Ectodermal cell (in vitro differentiated cells): ENCODE measurements around the gene B3GAT1.

ENCODE experiments used
- H3K27ac ChIP-seq: 2 replicates; pipeline ENCODE4 v1.7.0; 2013; ENCODE audit warnings: mild to moderate bottlenecking, low read depth, low read length; ENCODE audit not compliant: insufficient read depth, poor library complexity, severe bottlenecking
- H3K27me3 ChIP-seq: 2 replicates; pipeline ENCODE4 v1.7.0; 2013; ENCODE audit warnings: mild to moderate bottlenecking, low read length; ENCODE audit not compliant: insufficient read depth, control insufficient read depth, poor library complexity, severe bottlenecking
- H3K36me3 ChIP-seq: one replicate; pipeline ENCODE4 v1.7.0; 2013; ENCODE audit warnings: low read length; ENCODE audit not compliant: control insufficient read depth, insufficient read depth
- H3K4me1 ChIP-seq: one replicate; pipeline ENCODE4 v1.7.0; 2013; ENCODE audit warnings: low read length; ENCODE audit not compliant: control insufficient read depth, insufficient read depth
- H3K4me3 ChIP-seq: 2 replicates; pipeline ENCODE4 v1.7.0; 2013; ENCODE audit warnings: low read depth, low read length, control low read depth; ENCODE audit not compliant: insufficient read depth
- H3K9me3 ChIP-seq: 2 replicates; pipeline ENCODE4 v1.7.0; 2013; ENCODE audit warnings: mild to moderate bottlenecking, low read length, moderate library complexity; ENCODE audit not compliant: control insufficient read depth
- WGBS, 2 experiments: methylation state at CpG; one replicate each; pipeline ENCODE4 v1.1.7; 2013; ENCODE audit warnings: missing lambda C conversion rate in 2 of 2; 5-methylcytosine and 5-hydroxymethylcytosine counted together

B3GAT1 gene

GRCh38 chr11:134338654-134339053, 73.4 kb downstream of the B3GAT1 start:
- H3K27me3 ChIP-seq = peaks cover 18% of the 10 kb centered on the region
- 93 to 95% methylated on average over 7 of the region's 7 CpGs for WGBS, 2 experiments
- H3K4me3 ChIP-seq = no peak overlapping the region
- no peak overlapping the region for H3K27ac ChIP-seq
- H3K4me1 ChIP-seq = no peaks in the 10 kb centered on the region
- no peaks in the 10 kb centered on the region for H3K36me3 ChIP-seq
- no peaks in the 10 kb centered on the region for H3K9me3 ChIP-seq

DNA sequence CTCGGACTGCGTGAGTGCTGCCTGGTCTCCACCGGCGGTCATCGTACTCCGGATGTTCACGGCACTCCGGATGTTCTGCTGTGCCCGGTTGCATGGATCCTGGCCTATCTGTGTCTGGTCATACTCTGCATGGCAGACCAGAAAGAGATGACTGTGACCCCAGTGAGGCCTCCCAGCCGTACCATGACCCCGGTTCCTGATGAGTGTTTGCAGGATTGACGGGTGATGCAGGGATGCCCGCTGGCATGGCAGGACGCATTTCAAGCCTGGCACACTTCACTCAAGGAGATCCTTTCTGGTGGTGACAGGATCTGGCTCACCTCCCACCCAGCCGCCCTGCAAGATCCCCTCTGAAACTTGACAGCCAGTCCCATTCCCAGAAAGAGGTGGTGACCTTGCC, 74.0 kb downstream of the B3GAT1 start:
- WGBS, 2 experiments = 96% methylated on average over 15 of the region's 15 CpGs
- Histone ChIP-seq H3K4me1 (no peaks in the 10 kb centered on the region), H3K27ac (no peak overlapping the region), H3K4me3 (no peak overlapping the region), H3K9me3 (no peaks in the 10 kb centered on the region), H3K36me3 (no peaks in the 10 kb centered on the region), H3K27me3 (peaks cover 24% of the 10 kb centered on the region)

- Histone ChIP-seq H3K4me1 (no peaks in the 10 kb centered on the region), H3K36me3 (no peaks in the 10 kb centered on the region), H3K4me3 (no peak overlapping the region), H3K9me3 (no peaks in the 10 kb centered on the region), H3K27me3 (peaks cover 34% of the 10 kb centered on the region), H3K27ac (no peak overlapping the region)
- 92 to 95% methylated on average over 4 of the region's 4 CpGs for WGBS, 2 experiments
Observed at GRCh38 chr11:134337051-134337450, 75.0 kb downstream of the B3GAT1 start.

GRCh38 chr11:134334796-134335571, 77.1 kb downstream of the B3GAT1 start:
- 94 to 96% methylated on average over 10 of the region's 10 CpGs for WGBS, 2 experiments

DNA sequence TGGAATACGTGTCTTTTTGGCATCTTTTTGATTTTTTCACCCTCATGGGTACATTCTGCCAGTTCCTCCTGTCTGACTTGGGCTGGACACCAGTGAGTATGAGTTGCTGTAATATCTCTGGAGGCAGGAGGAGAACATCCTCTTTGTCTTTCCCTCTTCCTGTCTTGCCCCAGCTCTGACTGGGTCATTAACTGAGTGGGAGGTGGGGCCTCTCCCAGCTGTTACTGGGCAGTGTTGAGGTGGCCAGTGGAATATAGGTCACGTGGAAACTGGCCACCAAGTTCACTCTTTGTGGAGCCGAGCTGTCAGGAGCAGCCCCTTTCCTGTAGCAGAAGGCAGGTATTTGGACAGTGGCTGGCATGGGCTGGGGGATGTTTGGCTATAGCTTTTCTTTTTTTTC, 78.1 kb downstream of the B3GAT1 start:
- WGBS, 2 experiments = 92 to 93% methylated on average over 3 of the region's 3 CpGs
- peaks cover 5% of the 10 kb centered on the region for H3K4me1 ChIP-seq
- H3K36me3 ChIP-seq = no peaks in the 10 kb centered on the region
- H3K9me3 ChIP-seq = no peaks in the 10 kb centered on the region
- H3K4me3 ChIP-seq = no peak overlapping the region
- no peak overlapping the region for H3K27ac ChIP-seq
- peaks cover 58% of the 10 kb centered on the region for H3K27me3 ChIP-seq

More at GRCh38 chr11:134334796-134335571, 77.1 kb downstream of the B3GAT1 start:
- Histone ChIP-seq H3K9me3 (no peaks in the 10 kb centered on the region), H3K36me3 (no peaks in the 10 kb centered on the region), H3K4me1 (peaks cover 5% of the 10 kb centered on the region), H3K27me3 (peaks cover 53% of the 10 kb centered on the region), H3K4me3 (no peak overlapping the region), H3K27ac (no peak overlapping the region)

DNA sequence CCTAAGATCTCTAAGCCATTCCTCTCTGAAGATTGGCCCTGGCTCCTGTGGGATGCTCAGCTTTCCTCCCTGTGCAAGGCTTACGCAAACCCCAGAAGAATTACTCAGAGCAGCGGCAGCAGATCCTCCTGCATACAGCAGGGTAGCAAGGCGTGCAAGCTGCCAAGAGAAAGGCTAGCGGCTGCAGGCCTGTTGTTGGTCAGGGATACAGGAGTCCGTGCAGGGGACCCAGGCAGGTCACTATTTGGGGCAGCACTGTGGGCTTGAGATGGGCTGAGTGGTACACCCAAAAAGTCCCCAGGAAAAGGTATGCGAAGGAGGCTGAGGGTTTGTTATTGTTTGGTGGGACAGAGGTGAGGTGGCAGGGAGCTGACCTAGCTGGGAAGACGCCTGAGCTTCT, 78.7 kb downstream of the B3GAT1 start:
- Histone ChIP-seq H3K36me3 (no peaks in the 10 kb centered on the region), H3K27ac (no peak overlapping the region), H3K4me1 (peaks cover 5% of the 10 kb centered on the region), H3K4me3 (no peak overlapping the region), H3K9me3 (no peaks in the 10 kb centered on the region), H3K27me3 (peaks cover 60% of the 10 kb centered on the region)
- WGBS, 2 experiments = 82 to 85% methylated on average over 7 of the region's 7 CpGs

DNA sequence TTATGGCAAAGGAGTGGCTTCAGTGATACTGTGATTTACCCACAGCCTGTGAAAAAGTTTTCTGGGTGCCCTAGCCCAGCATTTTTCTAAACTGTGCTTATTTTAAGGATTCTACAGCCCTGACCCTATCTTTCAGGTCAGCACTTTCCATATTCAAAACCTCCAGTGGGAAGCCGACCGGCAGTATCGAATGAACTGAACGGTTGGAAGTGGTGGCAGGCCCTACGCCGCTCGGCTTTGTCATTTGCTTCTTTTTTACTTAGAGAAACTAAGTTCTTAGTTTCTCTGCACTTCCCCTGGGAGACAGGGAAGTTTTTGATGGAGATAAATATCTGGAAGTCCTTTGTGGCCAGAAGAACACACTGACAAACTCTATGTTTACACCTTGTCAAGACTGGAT, 79.3 kb downstream of the B3GAT1 start:
- Histone ChIP-seq H3K27ac (no peak overlapping the region), H3K9me3 (no peaks in the 10 kb centered on the region), H3K4me1 (peaks cover 5% of the 10 kb centered on the region), H3K36me3 (no peaks in the 10 kb centered on the region), H3K4me3 (no peak overlapping the region), H3K27me3 (peaks cover 60% of the 10 kb centered on the region)
- WGBS, 2 experiments = 68 to 79% methylated on average over 7 of the region's 7 CpGs

GRCh38 chr11:134332189-134332631, 79.8 kb downstream of the B3GAT1 start:
- no peaks in the 10 kb centered on the region for H3K9me3 ChIP-seq
- no peaks in the 10 kb centered on the region for H3K36me3 ChIP-seq
- H3K27me3 ChIP-seq = peaks cover 60% of the 10 kb centered on the region
- H3K4me3 ChIP-seq = peak overlapping the region; percentile 49
- peaks cover 5% of the 10 kb centered on the region for H3K4me1 ChIP-seq
- H3K27ac ChIP-seq = no peak overlapping the region
- WGBS, 2 experiments = 1% methylated on average over 40 of the region's 40 CpGs

DNA sequence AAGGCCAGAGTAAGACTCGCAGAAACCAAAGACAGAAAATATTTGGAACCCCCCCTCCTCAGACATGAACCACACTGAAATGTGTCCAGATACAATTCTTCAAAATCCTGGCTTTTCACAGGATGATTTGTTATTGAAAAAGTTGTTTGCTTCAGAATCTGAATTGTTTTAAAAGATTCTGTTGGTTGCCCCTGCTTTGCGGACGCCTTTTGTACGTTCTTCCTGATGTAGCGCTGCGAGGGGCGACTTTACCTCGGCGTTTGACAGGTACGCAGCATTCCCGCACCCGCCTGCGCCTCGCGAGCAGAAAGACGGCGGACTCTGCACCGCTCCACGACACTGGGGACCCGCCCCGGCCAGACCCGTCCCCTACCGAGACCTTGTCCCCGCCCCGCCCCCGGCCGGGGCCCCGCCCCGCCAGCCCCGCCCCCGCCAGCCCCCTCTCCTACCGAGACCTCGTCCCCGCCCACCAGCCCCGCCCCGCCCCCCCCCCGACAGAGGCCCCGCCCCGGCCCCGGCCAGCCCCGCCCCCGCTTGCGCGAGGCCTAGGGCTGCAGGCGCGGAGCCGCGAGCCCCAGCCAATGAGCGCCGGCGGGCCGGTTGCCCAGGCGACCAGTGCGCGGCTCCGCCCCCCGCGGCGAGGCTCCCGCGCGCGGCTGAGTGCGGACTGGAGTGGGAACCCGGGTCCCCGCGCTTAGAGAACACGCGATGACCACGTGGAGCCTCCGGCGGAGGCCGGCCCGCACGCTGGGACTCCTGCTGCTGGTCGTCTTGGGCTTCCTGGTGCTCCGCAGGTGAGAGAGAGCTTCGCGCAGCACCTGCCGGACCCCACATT, 80.5 kb downstream of the B3GAT1 start, which contains the start of gene GLB1L2:
Gene GLB1L2 (plus strand): TSS at position 635 of the 835 bp plus-strand sequence. CDS start 74 bp downstream, at position 709.
- Histone ChIP-seq H3K36me3 (no peaks in the 10 kb centered on the region), H3K27me3 (peaks cover 60% of the 10 kb centered on the region), H3K27ac (no peak within 1 kb of the TSS), H3K9me3 (no peaks in the 10 kb centered on the region), H3K4me3 (peak within 1 kb of the TSS; percentile 49), H3K4me1 (peaks cover 5% of the 10 kb centered on the region)
- WGBS, 2 experiments = 1% methylated on average over 67 to 73 of the region's 80 CpGs
